Transverse colon (tissue), 4 donors: Measurements from ENCODE around the gene PCGF6. TPM values are rescaled to one million over a fixed set of nuclear protein-coding genes. Genes with fewer than 3 reads are reported as not detected.

Experiments
- DNase-seq: peaks from one replicate; pipeline ENCODE4 v3.0.0-alpha.2; 2019
- H3K27ac ChIP-seq, 4 donors: fragments of 200-600 bp; sonication (generic); 2 replicates each; pipeline ENCODE4 v1.5.1; 2016 to 2018; ENCODE audit warnings: inconsistent platforms in 4 of 4
- H3K27me3 ChIP-seq: fragments of 200-600 bp; sonication (generic); 2 replicates; pipeline ENCODE4 v1.5.1; 2017; ENCODE audit warnings: inconsistent platforms
- H3K36me3 ChIP-seq, 4 donors: fragments of 200-600 bp; sonication (generic); 2 replicates each; pipeline ENCODE4 v1.5.1; 2017 to 2019; ENCODE audit warnings: inconsistent platforms in 4 of 4
- H3K4me1 ChIP-seq, 4 donors: fragments of 200-600 bp; sonication (generic); 2 replicates each; pipeline ENCODE4 v1.5.1; 2017 to 2020; ENCODE audit warnings: inconsistent platforms in 4 of 4
- H3K4me3 ChIP-seq, 4 donors: fragments of 200-600 bp; sonication (generic); 1 replicate in 1 of 4; 2 replicates in 3 of 4; pipeline versions ENCODE4 v1.5.1 to v1.6.1; 2017 to 2019; ENCODE audit warnings: inconsistent platforms in 4 of 4
- H3K9me3 ChIP-seq, 2 donors: fragments of 200-600 bp; sonication (generic); 2 replicates each; pipeline ENCODE4 v1.5.1; 2017 to 2019; ENCODE audit warnings: inconsistent platforms in 2 of 2
- EP300 ChIP-seq: sonication (generic); formaldehyde crosslinking; IDR thresholded peaks from one replicate; pipeline ENCODE4 v1.6.1; 2017; ENCODE audit warnings: antibody characterized with exemption, low read depth
- POLR2A ChIP-seq: fragments of 450-650 bp; IDR thresholded peaks from one replicate; pipeline ENCODE4 v1.6.1; 2016; ENCODE audit warnings: antibody characterized with exemption, mild to moderate bottlenecking, moderate library complexity
- POLR2AphosphoS5 ChIP-seq, 3 donors: sonication (generic); formaldehyde crosslinking; IDR thresholded peaks; one replicate each; pipeline ENCODE4 v1.6.1; 2016; ENCODE audit warnings: antibody characterized with exemption in 3 of 3
- WGBS, 2 donors: methylation state at CpG; one replicate each; pipeline ENCODE4 v1.1.5; 2018; ENCODE audit warnings: low coverage in 1 of 2; 5-methylcytosine and 5-hydroxymethylcytosine counted together
- in situ Hi-C, 4 donors: fragments of 200-750 bp; cut with MboI; loops; one replicate each; pipeline versions ENCODE4 v1.15.0 to v1.15.1; 2017; ENCODE audit warnings: low sequenced_read_pairs in 3 of 4, low pct_ligation_motif_present in 1 of 4, low pct_unique_long_range_greater_than_20kb in 1 of 4
- intact Hi-C: fragments of 100-400 bp; cut with DNase I; formaldehyde crosslinking; loops from one replicate; pipeline ENCODE4 v1.15.1; 2023; ENCODE audit warnings: low total_unique reads
- total RNA-seq, 4 donors: library from RNA; depleted of rRNA; stranded (reverse); fragments of >200 nt; gene quantifications; one replicate each; pipeline ENCODE4 v1.1.0, GENCODE V29; 2016
- TF ChIP-seq, protein P1 (sequence below), 5 experiments: fragments of 200-600 bp in 3 of 5; fragments of 450-650 bp in 2 of 5; sonication (generic) in 3 of 5; IDR thresholded peaks; 1 replicate in 2 of 5; 2 replicates in 3 of 5; pipeline ENCODE4 v1.5.1; 2016 to 2017; ENCODE audit warnings: antibody characterized with exemption in 5 of 5, inconsistent platforms in 3 of 5, mild to moderate bottlenecking in 2 of 5, moderate library complexity in 1 of 5

PCGF6 gene
- total RNA-seq, 4 donors from 2014 or later: 5.9 to 44.5 (median 21.6) TPM

DNA sequence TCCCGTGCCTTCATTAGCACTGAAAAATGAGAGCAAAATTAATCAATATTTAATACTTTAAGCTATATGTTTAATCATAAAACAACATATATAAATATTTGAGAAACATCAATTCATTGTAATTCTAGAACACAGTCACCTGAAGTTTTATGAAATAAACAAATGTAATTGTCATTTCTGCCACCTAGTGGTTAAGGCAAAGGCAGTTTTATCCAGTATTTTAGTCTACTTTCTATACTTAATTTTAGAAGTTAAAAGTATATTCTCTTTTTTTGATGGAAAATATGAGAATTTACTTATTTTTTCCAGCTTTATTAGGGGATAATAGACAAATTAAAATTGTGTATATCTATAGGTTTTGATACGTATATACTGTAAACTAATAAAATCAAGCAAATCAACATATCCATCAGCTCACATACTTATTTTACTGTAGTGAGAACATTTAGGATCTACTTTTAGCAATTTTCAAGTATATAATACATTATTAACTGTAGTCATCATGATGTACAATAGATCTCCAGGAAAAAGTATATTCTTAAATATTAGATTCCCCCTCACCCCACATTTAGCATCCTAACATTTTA lies 16.9 kb downstream of the PCGF6 start:
- Histone ChIP-seq H3K4me1 (no peaks in the 10 kb centered on the region), H3K4me3 (no peak overlapping the region), H3K36me3 (peaks cover 0 to 19% (median 4%) of the 10 kb centered on the region in 4 donors), H3K27me3 (no peaks in the 10 kb centered on the region), H3K9me3 (no peaks in the 10 kb centered on the region), H3K27ac (no peak overlapping the region)
- in situ Hi-C loops: no loop called here
- WGBS, 2 donors: 85 to 88% methylated on average over 2 of the region's 2 CpGs
- no peak for DNase-seq
- no peak for TF ChIP-seq POLR2AphosphoS5 (IDR thresholded peaks at IDR 0.05)
- TF ChIP-seq, protein P1, sequence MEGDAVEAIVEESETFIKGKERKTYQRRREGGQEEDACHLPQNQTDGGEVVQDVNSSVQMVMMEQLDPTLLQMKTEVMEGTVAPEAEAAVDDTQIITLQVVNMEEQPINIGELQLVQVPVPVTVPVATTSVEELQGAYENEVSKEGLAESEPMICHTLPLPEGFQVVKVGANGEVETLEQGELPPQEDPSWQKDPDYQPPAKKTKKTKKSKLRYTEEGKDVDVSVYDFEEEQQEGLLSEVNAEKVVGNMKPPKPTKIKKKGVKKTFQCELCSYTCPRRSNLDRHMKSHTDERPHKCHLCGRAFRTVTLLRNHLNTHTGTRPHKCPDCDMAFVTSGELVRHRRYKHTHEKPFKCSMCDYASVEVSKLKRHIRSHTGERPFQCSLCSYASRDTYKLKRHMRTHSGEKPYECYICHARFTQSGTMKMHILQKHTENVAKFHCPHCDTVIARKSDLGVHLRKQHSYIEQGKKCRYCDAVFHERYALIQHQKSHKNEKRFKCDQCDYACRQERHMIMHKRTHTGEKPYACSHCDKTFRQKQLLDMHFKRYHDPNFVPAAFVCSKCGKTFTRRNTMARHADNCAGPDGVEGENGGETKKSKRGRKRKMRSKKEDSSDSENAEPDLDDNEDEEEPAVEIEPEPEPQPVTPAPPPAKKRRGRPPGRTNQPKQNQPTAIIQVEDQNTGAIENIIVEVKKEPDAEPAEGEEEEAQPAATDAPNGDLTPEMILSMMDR (IDR thresholded peaks at IDR 0.05): peak; percentile 50 to 61 (median 56)
- no peak for TF ChIP-seq POLR2A
- TF ChIP-seq EP300: no peak
- intact Hi-C loops: no loop called here

- H3K4me1 ChIP-seq: no peaks in the 10 kb centered on the region
- TF ChIP-seq, protein P1 (IDR thresholded peaks at IDR 0.05): no peak
- no peak for TF ChIP-seq POLR2A
- TF ChIP-seq EP300: no peak
- no peak for TF ChIP-seq POLR2AphosphoS5 (IDR thresholded peaks at IDR 0.05)
- no peaks in the 10 kb centered on the region for H3K9me3 ChIP-seq
- in situ Hi-C loops: no loop called here
- no peak for DNase-seq
- 91 to 97% methylated on average over 5 to 7 of the region's 7 CpGs for WGBS, 2 donors
- no peaks in the 10 kb centered on the region for H3K27me3 ChIP-seq
- H3K4me3 ChIP-seq: no peak overlapping the region
- intact Hi-C loops: no loop called here
- H3K27ac ChIP-seq: no peak overlapping the region
- peaks cover 0 to 27% (median 13%) of the 10 kb centered on the region in 4 donors for H3K36me3 ChIP-seq
These were observed 23.0 kb downstream of the PCGF6 start for GRCh38 chr10:103327906-103328305.

DNA sequence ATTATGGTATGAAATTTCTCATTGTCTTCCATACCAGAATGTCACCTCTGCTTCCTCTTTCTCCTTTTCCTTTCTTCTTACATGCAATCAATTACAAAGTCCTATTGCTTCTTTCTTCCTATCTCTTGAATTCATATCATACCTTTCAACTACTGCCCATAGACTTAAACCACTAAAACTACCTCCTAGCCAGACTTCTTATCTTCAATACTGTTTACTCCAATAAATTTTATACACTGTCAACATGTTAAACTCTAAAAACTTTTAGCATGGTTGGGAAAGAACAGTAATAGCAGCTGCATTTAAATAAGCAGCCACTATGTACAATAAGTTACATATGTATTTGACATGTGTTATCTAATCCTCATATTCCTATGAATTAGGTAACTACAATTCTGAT lies 34.9 kb downstream of the PCGF6 start:
- peaks cover 0 to 17% (median 5%) of the 10 kb centered on the region in 4 donors for H3K36me3 ChIP-seq
- H3K27me3 ChIP-seq: no peaks in the 10 kb centered on the region
- H3K27ac ChIP-seq: no peak overlapping the region
- no peak for DNase-seq
- intact Hi-C loops: no loop called here
- no peak overlapping the region for H3K4me3 ChIP-seq
- no peaks in the 10 kb centered on the region for H3K9me3 ChIP-seq
- no peaks in the 10 kb centered on the region for H3K4me1 ChIP-seq
- no peak for TF ChIP-seq POLR2A
- TF ChIP-seq, protein P1 (IDR thresholded peaks at IDR 0.05): no peak
- in situ Hi-C loops: no loop called here

DNA sequence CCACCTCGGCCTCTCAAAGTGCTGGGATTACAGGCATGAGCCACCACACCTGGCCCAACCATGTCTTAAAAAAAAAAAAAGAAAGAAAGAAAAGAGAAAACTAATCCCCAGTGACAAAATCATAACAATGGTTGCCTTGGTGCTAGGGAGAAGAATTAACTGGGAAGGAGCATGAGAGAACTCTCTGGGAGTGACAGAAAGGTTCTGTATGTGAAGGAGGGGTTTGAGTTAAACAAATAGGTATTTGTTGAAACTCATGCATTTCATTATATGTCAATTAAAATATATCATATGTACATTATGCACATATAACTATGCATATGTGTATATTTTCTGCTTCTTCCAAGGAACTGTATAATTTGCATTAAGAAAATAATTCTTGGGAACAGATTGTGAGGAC lies 40.7 kb downstream of the PCGF6 start:
- no peak for TF ChIP-seq POLR2AphosphoS5 (IDR thresholded peaks at IDR 0.05)
- no peak for TF ChIP-seq POLR2A
- TF ChIP-seq, protein P1 (IDR thresholded peaks at IDR 0.05): no peak
- TF ChIP-seq EP300: no peak
- Histone ChIP-seq H3K4me1 (no peaks in the 10 kb centered on the region), H3K4me3 (no peak overlapping the region), H3K27me3 (no peaks in the 10 kb centered on the region), H3K27ac (no peak overlapping the region), H3K9me3 (no peaks in the 10 kb centered on the region), H3K36me3 (peaks cover 0 to 8% (median 0%) of the 10 kb centered on the region in 4 donors)
- intact Hi-C loops (no loop called here), in situ Hi-C loops (no loop called here)
- 80 to 94% methylated on average over 1 of the region's 1 CpG for WGBS, 2 donors
- DNase-seq: no peak
